GM10847 (cell line): ENCODE results near the gene SPTY2D1.

ENCODE experiments used
- POLR2A ChIP-seq: IDR thresholded peaks from 2 replicates; pipeline ENCODE4 v1.6.1; 2011; ENCODE audit not compliant: insufficient read length; ENCODE audit errors: extremely low read depth

Gene SPTY2D1

GRCh38 chr11:18634140-18635032 is at the start of gene SPTY2D1:
TSS of gene SPTY2D1 (minus strand) at chr11:18634342. CDS start at chr11:18634257, 85 bp downstream.
- TF ChIP-seq POLR2A, result peak; percentile 87

- TF ChIP-seq POLR2A, result no peak
These were observed 48.3 kb upstream of the SPTY2D1 start for GRCh38 chr11:18682466-18682865.

- no peak for TF ChIP-seq POLR2A
These were observed 43.4 kb upstream of the SPTY2D1 start for GRCh38 chr11:18677560-18677959.

GRCh38 chr11:18676803-18677202 is 42.7 kb upstream of the SPTY2D1 start:
- no peak for TF ChIP-seq POLR2A

- no peak for TF ChIP-seq POLR2A
These were observed 37.1 kb upstream of the SPTY2D1 start for GRCh38 chr11:18671246-18671645.

- no peak for TF ChIP-seq POLR2A
These were observed 35.6 kb upstream of the SPTY2D1 start for GRCh38 chr11:18669711-18670110.

- TF ChIP-seq POLR2A, result no peak
These were observed 35.1 kb upstream of the SPTY2D1 start for GRCh38 chr11:18669219-18669596.

- no peak for TF ChIP-seq POLR2A
These were observed 34.0 kb upstream of the SPTY2D1 start for GRCh38 chr11:18668131-18668530.

- no peak for TF ChIP-seq POLR2A
These were observed 23.5 kb upstream of the SPTY2D1 start for GRCh38 chr11:18657673-18658072.

- TF ChIP-seq POLR2A, result no peak
These were observed 16.9 kb upstream of the SPTY2D1 start for GRCh38 chr11:18650859-18651557.

GRCh38 chr11:18650353-18650752 is 16.2 kb upstream of the SPTY2D1 start:
- TF ChIP-seq POLR2A, result no peak

- TF ChIP-seq POLR2A, result no peak
These were observed 7.5 kb upstream of the SPTY2D1 start for GRCh38 chr11:18641677-18642076.

- no peak for TF ChIP-seq POLR2A
These were observed 644 bp downstream of the SPTY2D1 start for GRCh38 chr11:18633256-18634139.

- TF ChIP-seq POLR2A, result no peak
These were observed 1.3 kb downstream of the SPTY2D1 start for GRCh38 chr11:18632841-18633240.

GRCh38 chr11:18624161-18624560 is 10.0 kb downstream of the SPTY2D1 start:
- no peak for TF ChIP-seq POLR2A
